Measurements from ENCODE around the gene CSNK1G2. TPM values are rescaled to one million over a fixed set of nuclear protein-coding genes. Genes with fewer than 3 reads are reported as not detected.

Gene CSNK1G2
- total and polyA plus RNA-seq, 2 of the 13 experiments (the other 11 are each of a cell fraction or from before 2014, with no cell fraction given), result 53.8 to 72.5 TPM

DNA sequence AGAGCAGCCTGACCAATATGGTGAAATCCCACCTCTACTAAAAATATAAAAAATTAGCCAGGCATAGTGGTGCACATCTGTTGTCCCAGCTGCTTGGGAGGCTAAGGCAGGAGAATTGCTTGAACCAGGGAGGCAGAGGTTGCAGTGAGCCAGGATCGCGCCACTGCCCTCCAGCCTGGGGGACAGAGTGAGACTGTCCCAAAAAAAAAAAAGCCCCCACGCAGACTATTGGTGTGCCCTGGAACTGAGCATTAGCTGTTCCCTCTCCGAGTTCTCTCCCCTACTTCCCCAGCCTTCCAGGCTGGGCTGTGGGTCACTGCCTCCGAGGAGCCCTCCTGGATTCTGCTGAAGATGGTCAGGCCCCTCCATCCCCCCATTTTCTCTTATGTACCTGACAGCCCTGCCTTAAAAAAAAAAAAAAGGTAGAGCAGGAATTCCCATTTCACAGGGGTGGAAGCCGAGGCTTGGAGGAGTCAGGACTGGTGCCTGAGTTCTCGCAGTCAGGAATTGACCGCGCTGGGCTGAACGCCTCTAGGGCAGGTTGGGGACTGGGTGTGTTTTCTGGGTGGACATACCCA is 33.9 kb upstream of the CSNK1G2 start (continued):
- TF ChIP-seq SNAPC4 (CRISPR knock-in tag; IDR thresholded peaks at IDR 0.05), result no peak
- TF ChIP-seq XRCC5 (optimal IDR thresholded peaks at IDR 0.05; ENCODE audit: low read length), result no peak
- 0 out of 2 replicates have a peak, but pooled peaks have one; percentile 8 for TF ChIP-seq ZNF749 (CRISPR knock-in tag; IDR thresholded peaks at IDR 0.05; ENCODE audit: borderline replicate concordance)
- no peak for TF ChIP-seq GABPA (IDR thresholded peaks at IDR 0.05; ENCODE audit: low read depth, low read length)
- no peak for TF ChIP-seq GABPA (CRISPR knock-in tag; IDR thresholded peaks at IDR 0.05; ENCODE audit: low read depth)
- no peak for TF ChIP-seq ZNF83 (CRISPR knock-in tag; IDR thresholded peaks at IDR 0.05; ENCODE audit: borderline replicate concordance)
- TF ChIP-seq, protein P1, sequence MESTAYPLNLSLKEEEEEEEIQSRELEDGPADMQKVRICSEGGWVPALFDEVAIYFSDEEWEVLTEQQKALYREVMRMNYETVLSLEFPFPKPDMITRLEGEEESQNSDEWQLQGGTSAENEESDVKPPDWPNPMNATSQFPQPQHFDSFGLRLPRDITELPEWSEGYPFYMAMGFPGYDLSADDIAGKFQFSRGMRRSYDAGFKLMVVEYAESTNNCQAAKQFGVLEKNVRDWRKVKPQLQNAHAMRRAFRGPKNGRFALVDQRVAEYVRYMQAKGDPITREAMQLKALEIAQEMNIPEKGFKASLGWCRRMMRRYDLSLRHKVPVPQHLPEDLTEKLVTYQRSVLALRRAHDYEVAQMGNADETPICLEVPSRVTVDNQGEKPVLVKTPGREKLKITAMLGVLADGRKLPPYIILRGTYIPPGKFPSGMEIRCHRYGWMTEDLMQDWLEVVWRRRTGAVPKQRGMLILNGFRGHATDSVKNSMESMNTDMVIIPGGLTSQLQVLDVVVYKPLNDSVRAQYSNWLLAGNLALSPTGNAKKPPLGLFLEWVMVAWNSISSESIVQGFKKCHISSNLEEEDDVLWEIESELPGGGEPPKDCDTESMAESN (CRISPR knock-in tag; conservative IDR thresholded peaks at IDR 0.05), result 0 out of 2 replicates have a peak, but pooled peaks have one; percentile 13
- TF ChIP-seq POLR2A (IDR thresholded peaks at IDR 0.05; ENCODE audit: insufficient read depth in 1 of 2, low read depth in 2 of 2, low read length in 2 of 2), result 0 out of 4 replicates have a peak, but pooled peaks of 1 of the 2 experiments have one; percentile 21
- TF ChIP-seq ZNF441 (CRISPR knock-in tag; IDR thresholded peaks at IDR 0.05; ENCODE audit: borderline replicate concordance), result 0 out of 2 replicates have a peak, but pooled peaks have one; percentile 12
- no peak for TF ChIP-seq NFIB (CRISPR knock-in tag; IDR thresholded peaks at IDR 0.05; ENCODE audit: borderline replicate concordance)
- TF ChIP-seq PLSCR1 (CRISPR knock-in tag; IDR thresholded peaks at IDR 0.05; ENCODE audit: borderline replicate concordance), result no peak
- TF ChIP-seq, protein P2, sequence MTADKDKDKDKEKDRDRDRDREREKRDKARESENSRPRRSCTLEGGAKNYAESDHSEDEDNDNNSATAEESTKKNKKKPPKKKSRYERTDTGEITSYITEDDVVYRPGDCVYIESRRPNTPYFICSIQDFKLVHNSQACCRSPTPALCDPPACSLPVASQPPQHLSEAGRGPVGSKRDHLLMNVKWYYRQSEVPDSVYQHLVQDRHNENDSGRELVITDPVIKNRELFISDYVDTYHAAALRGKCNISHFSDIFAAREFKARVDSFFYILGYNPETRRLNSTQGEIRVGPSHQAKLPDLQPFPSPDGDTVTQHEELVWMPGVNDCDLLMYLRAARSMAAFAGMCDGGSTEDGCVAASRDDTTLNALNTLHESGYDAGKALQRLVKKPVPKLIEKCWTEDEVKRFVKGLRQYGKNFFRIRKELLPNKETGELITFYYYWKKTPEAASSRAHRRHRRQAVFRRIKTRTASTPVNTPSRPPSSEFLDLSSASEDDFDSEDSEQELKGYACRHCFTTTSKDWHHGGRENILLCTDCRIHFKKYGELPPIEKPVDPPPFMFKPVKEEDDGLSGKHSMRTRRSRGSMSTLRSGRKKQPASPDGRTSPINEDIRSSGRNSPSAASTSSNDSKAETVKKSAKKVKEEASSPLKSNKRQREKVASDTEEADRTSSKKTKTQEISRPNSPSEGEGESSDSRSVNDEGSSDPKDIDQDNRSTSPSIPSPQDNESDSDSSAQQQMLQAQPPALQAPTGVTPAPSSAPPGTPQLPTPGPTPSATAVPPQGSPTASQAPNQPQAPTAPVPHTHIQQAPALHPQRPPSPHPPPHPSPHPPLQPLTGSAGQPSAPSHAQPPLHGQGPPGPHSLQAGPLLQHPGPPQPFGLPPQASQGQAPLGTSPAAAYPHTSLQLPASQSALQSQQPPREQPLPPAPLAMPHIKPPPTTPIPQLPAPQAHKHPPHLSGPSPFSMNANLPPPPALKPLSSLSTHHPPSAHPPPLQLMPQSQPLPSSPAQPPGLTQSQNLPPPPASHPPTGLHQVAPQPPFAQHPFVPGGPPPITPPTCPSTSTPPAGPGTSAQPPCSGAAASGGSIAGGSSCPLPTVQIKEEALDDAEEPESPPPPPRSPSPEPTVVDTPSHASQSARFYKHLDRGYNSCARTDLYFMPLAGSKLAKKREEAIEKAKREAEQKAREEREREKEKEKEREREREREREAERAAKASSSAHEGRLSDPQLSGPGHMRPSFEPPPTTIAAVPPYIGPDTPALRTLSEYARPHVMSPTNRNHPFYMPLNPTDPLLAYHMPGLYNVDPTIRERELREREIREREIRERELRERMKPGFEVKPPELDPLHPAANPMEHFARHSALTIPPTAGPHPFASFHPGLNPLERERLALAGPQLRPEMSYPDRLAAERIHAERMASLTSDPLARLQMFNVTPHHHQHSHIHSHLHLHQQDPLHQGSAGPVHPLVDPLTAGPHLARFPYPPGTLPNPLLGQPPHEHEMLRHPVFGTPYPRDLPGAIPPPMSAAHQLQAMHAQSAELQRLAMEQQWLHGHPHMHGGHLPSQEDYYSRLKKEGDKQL (CRISPR knock-in tag; IDR thresholded peaks at IDR 0.05; ENCODE audit: low read depth), result no peak
- TF ChIP-seq ATF7-NPFF (CRISPR knock-in tag; IDR thresholded peaks at IDR 0.05; ENCODE audit: low read depth), result no peak
- TF ChIP-seq ZFP37 (CRISPR knock-in tag; IDR thresholded peaks at IDR 0.05; ENCODE audit: borderline replicate concordance), result no peak
- no peak for TF ChIP-seq ZNF12 (CRISPR knock-in tag; IDR thresholded peaks at IDR 0.05)
- TF ChIP-seq SP2 (CRISPR knock-in tag; IDR thresholded peaks at IDR 0.05), result no peak
